ENCODE measurements around the gene AGBL1. TPM values are rescaled to one million over a fixed set of nuclear protein-coding genes. Genes with fewer than 3 reads are reported as not detected.
"Not testable (repeated sequence)": the region's sequence is repeated elsewhere in the genome, so short reads cannot be mapped to it uniquely, and the experiment has no call there.

Gene AGBL1
- total RNA-seq, 3 donors from 2014 or later (not counting 1 experiment from before 2014, with no cell fraction given), result not detected

- H3K27me3 ChIP-seq (ENCODE audit: control insufficient read depth, insufficient read depth, low read length), result no peaks in the 10 kb centered on the region
- intact Hi-C loops (cut with micrococcal nuclease), result no loop called here
- no CpG with 5 or more reads among the region's 16 CpGs for WGBS (ENCODE audit: insufficient coverage)
- no peaks in the 10 kb centered on the region for H3K36me3 ChIP-seq (ENCODE audit: control insufficient read depth, insufficient read depth, low read length)
- ATAC-seq, result no peak
- H3K4me1 ChIP-seq (ENCODE audit: control insufficient read depth, insufficient read depth, low read length), result no peaks in the 10 kb centered on the region
- H3K9me3 ChIP-seq (ENCODE audit: control insufficient read depth, insufficient read depth, low read length), result no peaks in the 10 kb centered on the region
- H3K27me3 Mint-ChIP-seq (ENCODE audit: low read depth in 2 of 2), result no peaks in the 10 kb centered on the region
- H3K27ac ChIP-seq (ENCODE audit: low read length), result no peak overlapping the region
- no peak overlapping the region for H3K4me3 ChIP-seq (ENCODE audit: low read length)
- DNase-seq, result no peak
- no peaks in the 10 kb centered on the region for H3K4me1 Mint-ChIP-seq
- no peak for TF ChIP-seq CTCF (IDR thresholded peaks at IDR 0.05)
- H3K4me3 Mint-ChIP-seq, result no peak overlapping the region
- H3K36me3 Mint-ChIP-seq, result no peaks in the 10 kb centered on the region
- H3K9me3 Mint-ChIP-seq, result peaks cover 7 to 8% of the 10 kb centered on the region in 2 donors
- no peak overlapping the region for H3K27ac Mint-ChIP-seq
These were observed 955.2 kb downstream of the AGBL1 start for GRCh38 chr15:87034886-87035285.

GRCh38 chr15:87038404-87038803 lies 958.7 kb downstream of the AGBL1 start:
- no peak overlapping the region for H3K27ac ChIP-seq (ENCODE audit: low read length)
- ATAC-seq, result no peak
- Mint-ChIP-seq H3K27ac (no peak overlapping the region), H3K4me1 (no peaks in the 10 kb centered on the region), H3K27me3 (ENCODE audit: low read depth in 2 of 2) (no peaks in the 10 kb centered on the region), H3K4me3 (no peak overlapping the region), H3K9me3 (peaks cover 5% of the 10 kb centered on the region in 2 donors), H3K36me3 (no peaks in the 10 kb centered on the region)
- H3K4me1 ChIP-seq (ENCODE audit: control insufficient read depth, insufficient read depth, low read length), result no peaks in the 10 kb centered on the region
- no peak overlapping the region for H3K4me3 ChIP-seq (ENCODE audit: low read length)
- TF ChIP-seq CTCF (IDR thresholded peaks at IDR 0.05), result no peak
- H3K36me3 ChIP-seq (ENCODE audit: control insufficient read depth, insufficient read depth, low read length), result no peaks in the 10 kb centered on the region
- DNase-seq, result no peak
- H3K9me3 ChIP-seq (ENCODE audit: control insufficient read depth, insufficient read depth, low read length), result no peaks in the 10 kb centered on the region
- H3K27me3 ChIP-seq (ENCODE audit: control insufficient read depth, insufficient read depth, low read length), result no peaks in the 10 kb centered on the region
- WGBS (ENCODE audit: insufficient coverage), result 44% methylated on average over 3 of the region's 3 CpGs
- intact Hi-C loops (cut with micrococcal nuclease), result no loop called here

GRCh38 chr15:87042619-87043018 lies 962.9 kb downstream of the AGBL1 start:
- H3K4me3 ChIP-seq (ENCODE audit: low read length); H3K4me3 Mint-ChIP-seq; DNase-seq; H3K36me3 Mint-ChIP-seq; H3K27me3 Mint-ChIP-seq (ENCODE audit: low read depth in 2 of 2); H3K27ac ChIP-seq (ENCODE audit: low read length); ATAC-seq; H3K9me3 ChIP-seq (ENCODE audit: control insufficient read depth, insufficient read depth, low read length); intact Hi-C loops (cut with micrococcal nuclease); H3K36me3 ChIP-seq (ENCODE audit: control insufficient read depth, insufficient read depth, low read length); H3K4me1 ChIP-seq (ENCODE audit: control insufficient read depth, insufficient read depth, low read length); H3K27me3 ChIP-seq (ENCODE audit: control insufficient read depth, insufficient read depth, low read length); H3K27ac Mint-ChIP-seq; H3K4me1 Mint-ChIP-seq; H3K9me3 Mint-ChIP-seq: not testable (repeated sequence)
- 84% methylated on average over 4 of the region's 4 CpGs for WGBS (ENCODE audit: insufficient coverage)

GRCh38 chr15:87045746-87046145 lies 966.1 kb downstream of the AGBL1 start:
- ATAC-seq (no peak), DNase-seq (no peak)
- WGBS (ENCODE audit: insufficient coverage), result 83% methylated on average over 1 of the region's 1 CpG
- no peak for TF ChIP-seq CTCF (IDR thresholded peaks at IDR 0.05)
- Mint-ChIP-seq H3K27me3 (ENCODE audit: low read depth in 2 of 2) (no peaks in the 10 kb centered on the region), H3K9me3 (no peaks in the 10 kb centered on the region), H3K27ac (no peak overlapping the region), H3K36me3 (no peaks in the 10 kb centered on the region), H3K4me3 (no peak overlapping the region), H3K4me1 (no peaks in the 10 kb centered on the region)
- no peaks in the 10 kb centered on the region for H3K4me1 ChIP-seq (ENCODE audit: control insufficient read depth, insufficient read depth, low read length)
- no peak overlapping the region for H3K27ac ChIP-seq (ENCODE audit: low read length)
- H3K36me3 ChIP-seq (ENCODE audit: control insufficient read depth, insufficient read depth, low read length), result no peaks in the 10 kb centered on the region
- H3K27me3 ChIP-seq (ENCODE audit: control insufficient read depth, insufficient read depth, low read length), result no peaks in the 10 kb centered on the region
- H3K4me3 ChIP-seq (ENCODE audit: low read length), result no peak overlapping the region
- intact Hi-C loops (cut with micrococcal nuclease), result no loop called here
- no peaks in the 10 kb centered on the region for H3K9me3 ChIP-seq (ENCODE audit: control insufficient read depth, insufficient read depth, low read length)
